ENCODE measurements around the gene GLP1R. TPM values are rescaled to one million over a fixed set of nuclear protein-coding genes. Genes with fewer than 3 reads are reported as not detected.

The GLP1R gene
- total RNA-seq, 1 experiment from 2014 or later = not detected

GRCh38 chr6:39086294-39086693 is 37.7 kb downstream of the GLP1R start:
- ChIA-PET CTCF (no interaction called here), RAD21 (ENCODE audit: low non-redundant PET in 1 of 2, low total read pairs in 2 of 2, uncharacterized antibody in 2 of 2, unreplicated experiment in 2 of 2) (no interaction called here), POLR2A (no interaction called here)
- intact Hi-C loops (cut with micrococcal nuclease) = no loop called here
- no TSS peak for BruUV-seq (replicated peaks)
- ATAC-seq (no peak), DNase-seq (ENCODE audit: low read depth, low spot score) (no peak)
- H3K4me2 ChIP-seq (ENCODE audit: low read length) = no peak overlapping the region
- no peak overlapping the region for H2AFZ ChIP-seq (ENCODE audit: low read depth, low read length, poor library complexity, severe bottlenecking)
- no peaks in the 10 kb centered on the region for H3K9me2 ChIP-seq (ENCODE audit: insufficient read depth)
- TF ChIP-seq MAX (IDR thresholded peaks at IDR 0.05) (no peak), SP1 (IDR thresholded peaks at IDR 0.05; ENCODE audit: low read depth) (no peak), POLR2AphosphoS5 (IDR thresholded peaks at IDR 0.05; ENCODE audit: low read depth, low read length) (no peak), REST (IDR thresholded peaks at IDR 0.05; ENCODE audit: low read depth) (no peak), JUND (IDR thresholded peaks at IDR 0.05) (no peak), TCF7L2 (IDR thresholded peaks at IDR 0.05; ENCODE audit: borderline replicate concordance, extremely low read depth, insufficient read depth, insufficient read length) (no peak)
- peaks cover 82% of the 10 kb centered on the region for H3K27me3 ChIP-seq (ENCODE audit: insufficient read depth, low read length)
- no peaks in the 10 kb centered on the region for H4K20me1 ChIP-seq (ENCODE audit: insufficient read depth)
- H3K27ac ChIP-seq (ENCODE audit: low read depth, low read length) = no peak overlapping the region
- no peak overlapping the region for H3K9ac ChIP-seq (ENCODE audit: low read length)
- H3K79me2 ChIP-seq (ENCODE audit: insufficient read depth, low read length) = no peaks in the 10 kb centered on the region
- H3K36me3 ChIP-seq (ENCODE audit: control insufficient read depth in 1 of 2, insufficient read depth in 2 of 2, low read length in 2 of 2) = no peaks in the 10 kb centered on the region
- H3K4me1 ChIP-seq (ENCODE audit: control insufficient read depth in 1 of 2, insufficient read depth in 2 of 2, low read length in 2 of 2) = no peaks in the 10 kb centered on the region
- no peak overlapping the region for H3K4me3 ChIP-seq (replicated peaks in 1 of 2; ENCODE audit: low read depth in 1 of 2, low read length in 2 of 2)
- H3K9me3 ChIP-seq (ENCODE audit: control insufficient read depth in 1 of 2, insufficient read depth in 1 of 2, low read depth in 1 of 2, low read length in 2 of 2) = no peaks in the 10 kb centered on the region

GRCh38 chr6:39086711-39087110 is 38.1 kb downstream of the GLP1R start:
- H3K36me3 ChIP-seq (ENCODE audit: control insufficient read depth in 1 of 2, insufficient read depth in 2 of 2, low read length in 2 of 2) = no peaks in the 10 kb centered on the region
- no peak overlapping the region for H2AFZ ChIP-seq (ENCODE audit: low read depth, low read length, poor library complexity, severe bottlenecking)
- no TSS peak for BruUV-seq (replicated peaks)
- RAD21 ChIA-PET (ENCODE audit: low non-redundant PET in 1 of 2, low total read pairs in 2 of 2, uncharacterized antibody in 2 of 2, unreplicated experiment in 2 of 2) = no interaction called here
- no peaks in the 10 kb centered on the region for H3K4me1 ChIP-seq (ENCODE audit: control insufficient read depth in 1 of 2, insufficient read depth in 2 of 2, low read length in 2 of 2)
- CTCF ChIA-PET = no interaction called here
- H3K9me2 ChIP-seq (ENCODE audit: insufficient read depth) = no peaks in the 10 kb centered on the region
- no peaks in the 10 kb centered on the region for H3K79me2 ChIP-seq (ENCODE audit: insufficient read depth, low read length)
- DNase-seq (ENCODE audit: low read depth, low spot score) (no peak), ATAC-seq (no peak)
- no peak overlapping the region for H3K9ac ChIP-seq (ENCODE audit: low read length)
- intact Hi-C loops (cut with micrococcal nuclease) = no loop called here
- no peaks in the 10 kb centered on the region for H3K9me3 ChIP-seq (ENCODE audit: control insufficient read depth in 1 of 2, insufficient read depth in 1 of 2, low read depth in 1 of 2, low read length in 2 of 2)
- POLR2A ChIA-PET = no interaction called here
- H3K4me3 ChIP-seq (replicated peaks in 1 of 2; ENCODE audit: low read depth in 1 of 2, low read length in 2 of 2) = no peak overlapping the region
- no peaks in the 10 kb centered on the region for H4K20me1 ChIP-seq (ENCODE audit: insufficient read depth)
- peaks cover 86% of the 10 kb centered on the region for H3K27me3 ChIP-seq (ENCODE audit: insufficient read depth, low read length)
- TF ChIP-seq TCF7L2 (IDR thresholded peaks at IDR 0.05; ENCODE audit: borderline replicate concordance, extremely low read depth, insufficient read depth, insufficient read length) (no peak), EZH2 (IDR thresholded peaks at IDR 0.05) (no peak), YY1 (IDR thresholded peaks at IDR 0.05; ENCODE audit: extremely low read depth, insufficient replicate concordance, low read depth, low read length) (no peak), ZFX (IDR thresholded peaks at IDR 0.05) (no peak), ELF1 (IDR thresholded peaks at IDR 0.05; ENCODE audit: borderline replicate concordance, low read depth) (no peak), POLR2A (IDR thresholded peaks at IDR 0.05; ENCODE audit: borderline replicate concordance, extremely low read depth, insufficient read depth, insufficient read length) (no peak), ATF3 (IDR thresholded peaks at IDR 0.05) (no peak)
- no peak overlapping the region for H3K27ac ChIP-seq (ENCODE audit: low read depth, low read length)
- no peak overlapping the region for H3K4me2 ChIP-seq (ENCODE audit: low read length)
